Muscle layer of colon (tissue), 2 donors: ENCODE measurements around the gene PRR14.

Source experiments
- H3K27ac ChIP-seq: one replicate; pipeline ENCODE4 v1.7.0; 2013; ENCODE audit warnings: low read depth, mild to moderate bottlenecking, low read length, moderate library complexity
- H3K27me3 ChIP-seq, 2 donors: one replicate each; pipeline ENCODE4 v1.7.0; 2013; ENCODE audit warnings: low read length in 2 of 2, mild to moderate bottlenecking in 2 of 2; ENCODE audit not compliant: insufficient read depth in 2 of 2, control insufficient read depth in 1 of 2
- H3K36me3 ChIP-seq: one replicate; pipeline ENCODE4 v1.7.0; 2013; ENCODE audit warnings: mild to moderate bottlenecking, low read length; ENCODE audit not compliant: insufficient read depth
- H3K4me1 ChIP-seq: one replicate; pipeline ENCODE4 v1.7.0; 2013; ENCODE audit warnings: mild to moderate bottlenecking, low read length; ENCODE audit not compliant: insufficient read depth
- H3K4me3 ChIP-seq, 2 donors: one replicate each; pipeline ENCODE4 v1.7.0; 2013; ENCODE audit warnings: low read length in 2 of 2, low read depth in 1 of 2, mild to moderate bottlenecking in 1 of 2, moderate library complexity in 1 of 2
- H3K9ac ChIP-seq: one replicate; pipeline ENCODE4 v1.7.0; 2013; ENCODE audit warnings: low read length
- H3K9me3 ChIP-seq: one replicate; pipeline ENCODE4 v1.7.0; 2013; ENCODE audit warnings: mild to moderate bottlenecking, low read length
- donor health status: abdominal sarcoma.
- donor health status: Adenocarcinoma of cecum.

PRR14 gene

DNA sequence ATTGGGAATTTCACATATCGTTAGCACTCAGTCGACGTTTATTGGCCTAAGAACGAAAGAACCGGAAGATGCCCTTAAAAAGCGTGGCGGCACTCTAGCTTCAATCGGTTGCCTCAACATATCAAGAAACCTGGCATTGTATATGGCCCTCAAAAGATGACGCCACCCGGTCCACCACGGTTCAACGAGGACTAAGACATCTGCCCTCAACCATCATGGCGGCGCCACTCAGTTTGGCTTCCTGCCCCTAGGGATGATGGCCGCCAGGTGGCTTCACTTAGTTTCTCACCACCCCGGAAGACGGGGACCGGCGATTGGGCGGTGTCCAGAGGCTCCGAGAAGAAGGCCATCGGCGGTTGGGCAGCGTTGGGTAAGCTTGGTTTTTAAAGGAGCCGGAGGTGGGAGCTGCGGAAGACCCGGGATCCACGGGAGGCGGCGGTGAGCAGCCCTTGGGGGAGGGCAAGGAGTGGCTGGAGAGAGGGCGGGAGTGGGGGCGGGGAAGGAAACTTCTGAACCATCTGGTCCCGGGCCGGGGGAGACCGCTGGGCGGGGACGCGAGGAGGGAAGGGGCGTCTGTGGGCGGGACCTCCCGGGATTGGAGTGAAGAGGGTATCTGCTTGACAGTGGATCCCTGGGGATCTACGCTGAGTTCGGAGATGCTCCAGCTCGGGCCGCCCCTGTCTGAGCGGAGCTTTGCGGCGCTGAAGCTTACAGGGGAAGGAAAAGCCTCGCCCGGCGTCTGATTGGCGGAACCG lies at the start of gene PRR14:
PRR14 (plus strand) TSS at position 592 of the 755 bp plus-strand sequence. CDS start 686 bp downstream, outside the sequence.
- Histone ChIP-seq H3K9me3 (no peaks in the 10 kb centered on the region), H3K4me1 (peaks cover 26% of the 10 kb centered on the region), H3K27me3 (no peaks in the 10 kb centered on the region), H3K36me3 (peaks cover 33% of the 10 kb centered on the region), H3K4me3 (peak within 1 kb of the TSS; percentile 92 to 96), H3K27ac (peak within 1 kb of the TSS; percentile 97), H3K9ac (peak within 1 kb of the TSS; percentile 97)

GRCh38 chr16:30601966-30602365 lies 48.8 kb upstream of the PRR14 start:
- H3K9ac ChIP-seq = no peak overlapping the region
- H3K9me3 ChIP-seq = no peaks in the 10 kb centered on the region
- H3K27ac ChIP-seq = no peak overlapping the region
- H3K36me3 ChIP-seq = peaks cover 35% of the 10 kb centered on the region
- no peaks in the 10 kb centered on the region for H3K27me3 ChIP-seq
- no peak overlapping the region for H3K4me3 ChIP-seq
- H3K4me1 ChIP-seq = peaks cover 10% of the 10 kb centered on the region

- Histone ChIP-seq H3K27ac (no peak overlapping the region), H3K36me3 (peaks cover 40% of the 10 kb centered on the region), H3K4me1 (peaks cover 10% of the 10 kb centered on the region), H3K4me3 (no peak overlapping the region), H3K27me3 (no peaks in the 10 kb centered on the region), H3K9me3 (no peaks in the 10 kb centered on the region), H3K9ac (no peak overlapping the region)
These were observed 48.0 kb upstream of the PRR14 start for GRCh38 chr16:30602616-30603277.

- Histone ChIP-seq H3K4me1 (peaks cover 21% of the 10 kb centered on the region), H3K4me3 (no peak overlapping the region), H3K9ac (no peak overlapping the region), H3K9me3 (no peaks in the 10 kb centered on the region), H3K27me3 (no peaks in the 10 kb centered on the region), H3K36me3 (peaks cover 50% of the 10 kb centered on the region), H3K27ac (no peak overlapping the region)
These were observed 46.8 kb upstream of the PRR14 start for GRCh38 chr16:30603945-30604315.

DNA sequence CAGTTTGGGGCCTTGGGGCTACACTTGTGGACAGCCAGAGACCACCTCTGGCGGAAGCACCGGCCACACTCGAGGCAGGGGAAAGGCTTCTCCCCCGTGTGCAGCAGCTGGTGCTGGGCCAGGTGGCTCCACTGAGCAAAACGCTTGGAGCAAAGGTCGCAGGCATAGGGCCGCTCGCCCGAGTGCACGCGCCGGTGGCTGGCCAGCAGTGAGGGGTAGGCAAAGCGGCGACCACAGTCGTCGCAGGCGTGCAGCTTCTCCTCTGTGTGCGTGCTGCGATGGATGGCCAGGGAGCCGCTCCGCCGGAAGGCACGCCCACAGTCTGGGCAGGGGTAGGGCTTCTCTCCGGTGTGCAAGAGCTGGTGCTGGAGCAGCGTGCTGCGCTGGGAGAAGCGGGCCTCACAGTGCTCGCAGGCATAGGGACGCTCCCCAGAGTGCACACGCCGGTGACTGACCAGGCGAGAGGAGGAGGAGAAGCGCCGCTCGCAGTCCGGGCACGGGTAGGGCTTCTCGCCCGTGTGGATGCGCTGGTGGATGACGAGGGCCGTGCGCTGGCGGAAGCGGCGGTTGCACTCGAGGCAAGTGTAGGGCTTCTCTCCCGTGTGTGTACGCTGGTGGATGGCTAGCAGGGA lies 46.3 kb upstream of the PRR14 start:
- H3K36me3 ChIP-seq = peaks cover 50% of the 10 kb centered on the region
- no peak overlapping the region for H3K27ac ChIP-seq
- no peak overlapping the region for H3K9ac ChIP-seq

GRCh38 chr16:30605158-30605557 lies 45.6 kb upstream of the PRR14 start:
- H3K27me3 ChIP-seq = no peaks in the 10 kb centered on the region
- peaks cover 50% of the 10 kb centered on the region for H3K36me3 ChIP-seq
- no peaks in the 10 kb centered on the region for H3K9me3 ChIP-seq
- no peak overlapping the region for H3K9ac ChIP-seq
- peaks cover 28% of the 10 kb centered on the region for H3K4me1 ChIP-seq
- no peak overlapping the region for H3K4me3 ChIP-seq
- no peak overlapping the region for H3K27ac ChIP-seq

More for the DNA sequence above, 46.3 kb upstream of the PRR14 start:
- Histone ChIP-seq H3K27me3 (no peaks in the 10 kb centered on the region), H3K4me3 (no peak overlapping the region), H3K4me1 (peaks cover 26% of the 10 kb centered on the region), H3K9me3 (no peaks in the 10 kb centered on the region)

- Histone ChIP-seq H3K36me3 (peaks cover 50% of the 10 kb centered on the region), H3K4me3 (no peak overlapping the region)
These were observed 44.8 kb upstream of the PRR14 start for GRCh38 chr16:30606004-30606403.

GRCh38 chr16:30609002-30609925 lies 41.5 kb upstream of the PRR14 start:
- Histone ChIP-seq H3K4me3 (peak overlapping the region; percentile 85), H3K9me3 (no peaks in the 10 kb centered on the region), H3K4me1 (peaks cover 18% of the 10 kb centered on the region), H3K9ac (peak overlapping the region; percentile 95), H3K27me3 (no peaks in the 10 kb centered on the region), H3K36me3 (peaks cover 36% of the 10 kb centered on the region), H3K27ac (peak overlapping the region; percentile 95)

More at GRCh38 chr16:30606004-30606403, 44.8 kb upstream of the PRR14 start:
- Histone ChIP-seq H3K27me3 (no peaks in the 10 kb centered on the region), H3K4me1 (peaks cover 28% of the 10 kb centered on the region), H3K9me3 (no peaks in the 10 kb centered on the region), H3K9ac (no peak overlapping the region), H3K27ac (no peak overlapping the region)

GRCh38 chr16:30609926-30610839 lies 40.6 kb upstream of the PRR14 start, which contains the start of gene ZNF689:
TSS of gene ZNF689 (minus strand) at chr16:30610389. CDS start at chr16:30610041, 348 bp downstream.
- Histone ChIP-seq H3K27me3 (no peaks in the 10 kb centered on the region), H3K9me3 (no peaks in the 10 kb centered on the region), H3K27ac (peak within 1 kb of the TSS; percentile 95), H3K36me3 (peaks cover 27% of the 10 kb centered on the region), H3K4me3 (peak within 1 kb of the TSS; percentile 85), H3K4me1 (peaks cover 18% of the 10 kb centered on the region), H3K9ac (peak within 1 kb of the TSS; percentile 95)
